Measurements from ENCODE around the gene AGPS.
"Not testable (repeated sequence)": the region's sequence is repeated elsewhere in the genome, so short reads cannot be mapped to it uniquely, and the experiment has no call there.

AGPS gene

DNA sequence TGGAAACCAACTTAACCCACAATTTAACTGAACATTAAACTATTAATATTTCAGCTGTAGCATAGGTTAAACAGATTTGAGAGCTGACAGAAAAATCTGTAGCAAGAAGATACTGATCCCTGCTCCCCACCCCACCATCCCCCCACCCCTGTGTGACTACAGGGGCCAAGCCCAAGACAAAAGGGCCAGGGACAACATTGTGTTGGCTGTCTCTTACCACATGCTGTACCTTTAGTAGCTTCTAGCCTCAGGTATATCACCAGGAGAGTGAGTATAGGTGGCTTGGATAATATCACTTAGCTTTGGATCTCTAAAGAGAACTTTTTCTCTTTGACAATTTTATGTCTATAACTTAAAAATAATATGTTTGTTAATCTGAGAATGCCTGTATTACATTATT is 140.7 kb downstream of the AGPS start:
- no peak for DNase-seq

DNA sequence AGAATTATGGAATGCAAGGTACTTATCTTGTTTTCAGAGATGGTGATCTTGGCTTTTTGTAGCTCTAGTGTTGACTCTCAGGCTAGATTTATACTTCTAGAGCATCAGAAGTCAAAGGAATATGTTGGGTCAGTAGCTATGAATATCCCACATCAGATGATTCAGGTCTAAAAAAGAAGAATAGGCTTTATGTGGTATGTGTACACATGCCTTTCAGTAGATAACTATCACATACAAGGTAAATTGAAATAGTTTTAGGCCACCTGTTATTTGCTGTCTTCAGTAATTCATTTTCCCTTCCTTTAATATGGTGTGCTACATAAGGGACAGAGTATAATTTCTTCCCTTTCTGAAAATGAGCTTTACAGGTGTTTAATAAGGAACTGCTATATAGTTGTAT is 142.4 kb downstream of the AGPS start:
- DNase-seq, result no peak

DNA sequence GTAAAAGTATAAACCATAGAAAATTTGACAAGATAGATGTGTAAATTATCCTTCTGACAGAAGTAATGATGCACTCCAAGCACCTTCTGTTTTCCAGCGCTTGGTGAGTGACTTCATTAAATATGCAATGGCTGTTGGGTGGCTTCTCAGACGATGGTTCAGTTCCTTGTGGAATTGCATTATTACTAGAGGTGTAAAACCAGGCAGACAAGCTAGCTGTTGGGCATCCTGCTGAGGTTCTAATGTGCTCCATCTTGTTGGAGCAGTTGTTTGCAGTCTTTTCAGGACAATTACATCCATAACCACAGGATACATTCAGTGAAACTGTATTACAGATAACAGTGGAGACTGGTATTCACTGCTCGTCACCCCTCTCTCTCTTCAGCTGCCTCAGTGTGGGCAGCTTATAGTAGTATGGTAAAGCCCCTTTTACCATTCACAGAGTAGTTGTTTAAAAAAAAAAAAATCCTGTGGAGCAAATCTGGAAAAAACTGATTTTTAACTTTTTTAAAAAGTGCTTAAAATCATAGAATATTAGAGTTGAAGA is 143.5 kb downstream of the AGPS start:
- no peak for DNase-seq

DNA sequence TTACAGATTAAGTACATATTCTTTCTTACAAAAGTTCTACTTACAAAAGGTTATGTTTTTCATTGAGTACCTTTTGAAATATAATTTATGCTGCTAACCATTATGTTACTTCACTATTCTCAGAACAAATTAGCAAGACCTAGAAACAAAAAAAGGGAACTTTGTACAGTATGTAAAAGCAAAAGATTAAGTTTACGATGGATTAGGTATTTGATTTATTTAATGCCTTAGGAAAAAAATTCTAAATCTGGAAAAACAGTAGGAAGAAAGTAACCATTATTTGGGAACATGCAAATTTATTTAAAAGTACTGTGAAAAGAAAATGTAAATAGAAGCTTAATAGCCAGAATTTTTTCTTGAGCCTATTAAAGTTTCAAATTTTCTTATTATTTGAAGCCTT is 144.6 kb downstream of the AGPS start:
- no peak for DNase-seq

DNA sequence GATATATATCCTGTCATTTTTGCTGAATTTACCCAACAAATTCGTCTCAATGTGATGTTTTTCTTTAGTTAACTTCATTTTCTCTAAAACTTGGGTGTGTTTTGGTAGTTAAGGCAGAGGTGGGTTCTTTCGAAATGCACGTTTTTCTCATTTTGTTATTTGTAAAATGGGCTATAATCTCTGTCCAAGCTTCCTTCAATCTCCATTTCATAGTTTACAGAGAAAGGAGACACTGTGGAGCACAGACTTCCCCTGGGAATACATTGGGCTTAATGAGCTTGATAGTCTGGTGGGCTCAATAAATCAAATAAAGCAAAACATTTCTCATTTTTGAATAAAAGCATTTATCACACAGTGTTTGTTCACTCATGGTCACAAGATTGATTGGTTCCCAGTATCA is 145.1 kb downstream of the AGPS start:
- DNase-seq, result no peak

DNA sequence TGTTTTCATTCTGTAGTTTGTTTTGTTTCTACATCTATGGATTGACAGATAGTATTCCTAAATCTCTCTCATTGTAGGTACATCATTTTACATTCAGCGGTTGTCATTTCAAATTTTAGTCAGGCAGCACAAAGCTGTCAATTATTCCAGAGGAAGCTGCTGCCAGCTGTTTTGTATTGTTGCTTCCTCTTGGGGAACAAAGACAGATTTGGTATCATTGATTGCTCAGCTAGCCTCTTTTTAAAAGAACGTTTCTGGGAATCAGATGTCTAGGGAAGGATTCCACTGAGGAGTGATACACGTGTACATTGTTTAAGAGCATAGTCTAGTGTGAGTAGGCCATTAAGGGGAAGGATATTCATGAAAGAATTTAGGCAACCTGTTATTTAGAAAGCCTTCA is 145.8 kb downstream of the AGPS start:
- DNase-seq, result no peak

DNA sequence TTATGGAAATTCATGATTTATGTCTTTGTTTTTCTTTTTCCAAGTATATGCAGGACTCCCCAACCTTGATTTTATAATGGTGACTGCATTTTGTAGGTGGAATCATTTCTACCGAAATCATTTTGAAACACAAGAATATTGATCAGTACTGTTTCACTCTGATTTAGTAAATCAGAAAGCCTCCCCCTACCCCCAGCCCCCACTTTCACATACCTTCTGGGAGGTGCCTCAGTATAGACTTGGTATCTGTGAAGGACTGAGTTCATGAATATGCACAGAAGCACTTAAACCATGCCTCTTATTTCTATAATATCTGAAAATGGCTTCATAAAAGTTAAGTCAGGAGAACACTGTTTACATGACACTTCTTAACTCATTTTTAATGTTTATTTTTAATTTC is 147.7 kb downstream of the AGPS start:
- no peak for DNase-seq

DNA sequence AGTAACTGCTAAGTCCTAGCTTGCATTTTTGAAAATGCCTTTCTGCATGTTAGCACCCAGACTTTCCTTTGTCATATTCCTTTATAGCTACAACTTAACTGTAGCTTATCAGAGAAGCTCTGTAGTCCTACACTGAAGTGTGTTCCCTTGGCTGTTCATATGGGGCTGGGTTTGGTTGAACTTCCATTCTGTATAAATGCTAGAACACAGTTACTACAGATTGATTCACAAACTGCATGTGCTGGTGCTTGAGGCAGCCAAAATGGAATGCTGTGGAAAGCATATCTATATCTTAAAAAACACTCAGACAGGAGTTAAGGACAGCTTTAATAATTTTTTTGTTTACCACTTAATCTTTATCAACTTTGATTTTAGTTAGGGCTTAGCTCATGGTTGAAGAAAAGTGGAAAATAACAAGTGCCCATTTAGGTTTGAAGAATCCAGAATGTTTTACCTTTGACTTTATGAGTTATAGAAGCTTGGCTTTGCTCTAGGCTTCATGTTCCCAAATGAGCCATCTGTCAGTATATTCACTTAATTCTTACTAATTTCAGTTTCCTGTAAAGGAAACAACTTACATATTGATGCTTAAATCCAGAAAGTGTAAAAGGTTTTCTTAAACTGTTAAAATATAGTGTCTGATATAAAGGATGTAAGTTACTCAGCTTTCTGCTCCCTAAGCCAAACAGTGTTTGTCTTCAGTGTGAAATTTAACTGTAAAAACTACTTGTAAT is 148.9 kb downstream of the AGPS start:
- no peak for DNase-seq

DNA sequence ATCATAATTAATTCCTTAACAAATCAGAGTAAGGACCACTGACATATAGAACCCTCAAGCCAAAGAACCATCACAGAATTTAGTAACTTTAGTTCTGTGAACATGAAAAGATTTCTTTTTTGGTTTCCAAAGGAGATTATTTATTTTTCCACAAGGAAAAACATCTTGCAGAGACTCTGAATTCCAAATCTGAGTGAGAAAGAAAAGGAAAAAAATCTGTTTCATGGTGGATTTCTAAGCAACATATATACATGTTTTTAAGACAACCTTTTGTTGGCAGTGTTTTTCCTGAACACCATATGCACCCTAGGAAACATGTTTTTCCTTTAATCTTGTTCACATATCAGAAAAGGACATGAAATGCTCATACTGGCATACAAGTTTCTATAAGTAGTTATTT is 149.8 kb downstream of the AGPS start:
- DNase-seq, result no peak

DNA sequence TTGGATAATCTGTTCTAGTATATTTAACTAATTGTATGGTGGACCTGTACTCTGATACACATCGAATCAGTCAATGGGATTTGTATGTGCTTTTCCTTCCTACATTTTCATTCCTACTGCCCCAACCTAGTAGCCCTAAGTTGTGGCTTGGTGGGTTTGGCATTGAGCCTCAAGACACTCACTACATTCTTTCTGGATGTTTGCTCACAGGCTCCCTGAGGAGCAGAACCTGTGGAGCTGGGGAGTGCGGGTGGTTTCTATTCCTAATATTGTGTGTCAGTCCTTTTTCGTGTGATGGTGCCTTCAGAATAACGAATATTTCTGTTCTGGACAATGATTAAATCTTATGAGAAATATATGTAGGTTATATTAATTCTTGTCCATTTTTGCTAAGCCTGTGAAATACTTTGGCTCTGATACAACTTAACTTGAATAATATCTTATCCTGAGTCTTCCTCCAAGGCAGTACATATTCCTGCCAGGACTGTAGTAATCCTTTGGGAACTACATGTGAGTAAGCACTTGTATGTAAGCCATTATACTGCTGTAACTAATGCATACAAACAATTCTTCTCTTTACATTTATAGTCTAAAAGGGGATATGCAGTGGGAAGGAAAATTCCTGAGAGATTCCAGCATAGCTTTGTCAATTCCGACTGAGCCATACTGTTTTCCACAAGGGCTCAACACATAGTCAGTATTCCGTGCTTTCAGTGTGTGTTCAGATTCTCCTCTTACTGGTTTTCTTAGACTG is 150.6 kb downstream of the AGPS start:
- no peak for DNase-seq

DNA sequence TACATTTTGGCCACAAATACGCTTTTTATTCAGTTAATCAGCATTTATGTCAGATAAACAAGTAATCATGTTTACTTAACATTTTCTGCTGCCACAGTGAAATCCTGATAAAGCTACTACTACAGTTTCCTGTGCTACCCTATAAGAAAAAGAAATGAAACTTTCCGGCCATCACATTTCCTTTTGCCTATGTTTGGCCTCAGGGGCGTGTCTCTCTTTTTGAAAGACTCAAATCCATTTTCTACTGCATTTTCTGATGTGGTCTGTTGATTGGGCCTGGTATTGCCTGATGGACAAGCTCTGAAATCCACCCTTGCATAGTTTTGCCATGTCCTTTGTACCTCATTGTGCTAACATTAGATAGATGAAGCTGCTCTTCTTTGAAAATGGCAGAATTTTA is 152.6 kb downstream of the AGPS start:
- DNase-seq, result no peak

DNA sequence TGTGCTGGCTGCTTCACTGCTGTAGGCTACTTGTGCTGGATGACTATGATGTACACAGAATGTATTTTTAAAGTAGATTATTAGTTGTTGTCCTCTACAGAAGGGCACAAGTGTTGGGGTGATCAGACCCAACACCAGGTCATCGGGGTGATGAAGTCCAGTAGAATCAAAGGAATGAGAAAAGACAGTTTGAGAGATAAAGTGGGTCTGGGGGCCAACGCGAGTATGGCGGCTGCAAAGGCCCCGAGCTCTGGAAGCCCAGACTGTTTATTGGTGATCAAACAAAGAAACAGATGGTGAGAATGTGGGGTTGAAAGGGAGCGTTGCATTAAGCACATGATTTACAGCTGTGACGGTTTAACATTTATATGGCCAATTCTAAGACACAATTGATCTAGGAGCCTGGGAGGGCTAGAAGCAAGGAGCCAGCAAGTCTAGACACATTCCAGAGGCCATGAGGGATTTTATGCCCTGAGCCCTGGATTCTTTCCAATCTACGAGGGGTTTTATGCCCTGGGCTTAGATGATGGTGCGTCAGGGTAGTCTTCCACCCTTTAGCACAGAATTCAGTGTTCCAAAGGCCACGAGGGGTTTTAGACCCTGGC is 153.5 kb downstream of the AGPS start:
- no peak for DNase-seq

DNA sequence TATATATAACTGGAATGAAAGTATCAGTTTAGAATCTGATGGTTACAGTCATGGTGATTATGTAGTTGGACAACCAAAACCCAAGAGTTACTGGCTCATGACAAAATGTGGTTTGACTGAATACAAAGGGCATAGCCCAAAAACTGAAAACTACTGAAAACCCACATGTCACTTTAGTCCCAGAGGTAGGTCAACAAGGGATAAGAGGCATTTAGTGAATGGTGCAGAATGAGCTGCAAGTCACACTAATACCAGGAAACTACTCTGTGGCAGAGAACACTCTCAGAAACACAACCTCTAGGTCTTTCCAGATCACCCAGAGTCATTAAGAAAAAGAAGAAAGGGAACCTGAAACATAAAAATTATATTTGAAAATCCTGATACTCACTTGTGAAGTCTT is 154.5 kb downstream of the AGPS start:
- no peak for DNase-seq

DNA sequence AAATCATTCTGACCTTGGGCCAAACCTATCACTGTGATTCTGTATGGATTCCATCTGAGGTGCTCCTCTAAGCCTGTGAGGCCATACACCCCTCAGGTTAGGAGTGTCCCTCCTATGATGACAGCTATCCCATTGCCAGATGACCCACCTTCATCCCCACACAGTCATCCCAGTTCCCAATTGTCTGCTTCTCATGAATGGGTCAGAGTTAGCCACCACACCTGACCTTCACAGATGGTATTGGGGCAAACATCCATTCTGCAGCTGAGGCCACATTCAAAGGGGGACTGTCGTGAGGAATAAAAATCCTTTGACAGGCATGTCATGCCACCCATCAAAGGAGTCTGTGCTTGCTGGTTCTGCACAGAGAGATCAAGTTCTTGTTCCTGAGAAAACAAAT is 155.2 kb downstream of the AGPS start:
- DNase-seq, result no peak

DNA sequence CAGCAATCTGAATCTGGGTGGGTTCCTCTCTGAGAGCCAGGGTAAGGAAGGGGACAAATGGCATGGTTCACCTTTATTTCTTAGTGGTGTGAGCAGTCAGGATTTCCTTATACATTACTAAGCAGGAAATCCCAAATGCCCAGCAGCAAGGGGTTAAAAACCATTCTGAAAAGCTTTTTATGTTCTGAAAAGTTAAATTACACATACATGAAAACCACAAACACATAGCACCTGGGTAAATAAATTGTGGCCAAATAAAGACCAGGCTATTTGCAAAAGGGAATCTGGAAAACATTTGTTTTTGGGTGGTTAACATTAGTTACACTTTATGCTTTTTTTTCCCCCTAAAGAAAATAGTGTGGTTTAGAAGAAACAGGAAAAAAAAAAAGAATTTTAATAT is 156.1 kb downstream of the AGPS start:
- DNase-seq, result no peak

DNA sequence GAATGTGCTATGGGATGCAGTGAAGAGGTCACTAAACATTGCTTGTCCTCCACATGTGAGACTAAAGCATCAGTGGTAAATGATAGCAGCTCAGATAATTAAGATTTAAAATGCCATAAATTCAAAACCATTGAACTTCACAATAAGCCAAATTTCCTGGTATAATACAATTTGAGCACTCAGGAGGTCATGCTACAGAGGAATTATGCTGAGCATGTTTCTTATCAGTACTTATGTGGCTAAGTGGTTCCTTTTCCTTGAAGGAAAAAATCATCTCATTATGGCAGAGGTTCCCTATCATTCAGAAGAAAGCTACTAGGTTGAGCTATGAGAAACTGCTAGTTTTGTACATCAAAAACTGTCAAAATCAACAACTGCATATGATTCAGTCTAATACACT is 156.6 kb downstream of the AGPS start:
- no peak for DNase-seq

DNA sequence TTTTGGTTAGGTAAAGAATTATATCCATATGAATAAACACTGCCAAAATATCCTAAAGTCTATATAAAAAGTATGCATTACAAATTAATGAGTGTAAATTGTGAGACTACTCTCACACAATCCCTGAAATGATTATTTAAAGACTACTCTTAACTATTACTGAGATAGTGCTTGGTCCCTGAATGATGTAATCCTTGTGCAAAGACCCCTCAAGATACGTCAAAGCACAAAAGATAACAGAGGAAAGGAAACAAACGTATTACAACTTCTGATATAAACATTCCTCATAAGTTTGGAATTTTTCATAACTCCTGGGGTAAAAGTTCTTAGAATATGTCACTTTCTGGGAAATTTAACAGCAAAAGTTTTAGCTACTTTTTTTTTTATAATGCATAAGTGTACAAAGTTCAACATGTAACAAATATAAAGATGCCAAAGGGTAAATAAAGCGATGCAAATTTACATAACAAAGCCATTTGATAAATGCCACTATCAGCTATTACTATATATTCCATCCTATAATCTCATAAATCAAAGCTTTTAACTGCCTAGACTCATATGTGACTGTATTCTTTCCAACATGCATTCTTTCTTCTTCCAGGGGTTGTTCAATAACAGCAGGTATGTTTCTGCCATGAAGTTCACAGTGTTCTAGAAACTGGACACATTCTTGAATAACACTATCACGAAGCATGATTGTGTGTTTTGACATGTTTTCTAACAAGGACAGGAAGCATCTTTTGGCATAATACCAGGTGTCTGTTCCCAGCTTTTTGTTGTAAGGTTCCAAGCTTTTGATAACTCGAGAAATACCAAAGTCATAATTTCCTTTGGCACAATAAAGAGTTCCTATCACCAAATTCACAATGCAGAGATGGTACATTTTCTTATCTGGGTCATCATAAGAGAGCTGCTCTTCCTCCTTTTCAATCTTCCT is 158.0 kb downstream of the AGPS start:
- no peak for DNase-seq

DNA sequence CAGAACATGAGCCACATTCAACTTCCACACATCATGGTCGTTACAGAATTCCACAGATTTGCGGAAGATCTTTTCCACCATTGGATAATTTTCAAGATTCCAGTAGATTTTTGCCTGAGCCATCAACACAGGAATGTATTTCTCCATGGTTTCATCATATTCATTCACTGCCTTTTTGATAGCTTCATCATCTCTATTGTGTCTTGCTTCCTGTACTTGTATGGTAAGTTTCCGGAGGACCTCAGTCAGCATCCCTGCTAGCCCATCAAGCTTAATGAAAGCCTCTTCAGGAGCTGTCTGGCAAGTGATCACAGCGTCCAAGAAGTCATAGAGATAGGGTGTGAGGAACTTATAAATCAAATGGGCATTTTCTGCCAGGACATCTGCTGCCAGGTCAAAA is 158.8 kb downstream of the AGPS start:
- not testable (repeated sequence) for DNase-seq

DNA sequence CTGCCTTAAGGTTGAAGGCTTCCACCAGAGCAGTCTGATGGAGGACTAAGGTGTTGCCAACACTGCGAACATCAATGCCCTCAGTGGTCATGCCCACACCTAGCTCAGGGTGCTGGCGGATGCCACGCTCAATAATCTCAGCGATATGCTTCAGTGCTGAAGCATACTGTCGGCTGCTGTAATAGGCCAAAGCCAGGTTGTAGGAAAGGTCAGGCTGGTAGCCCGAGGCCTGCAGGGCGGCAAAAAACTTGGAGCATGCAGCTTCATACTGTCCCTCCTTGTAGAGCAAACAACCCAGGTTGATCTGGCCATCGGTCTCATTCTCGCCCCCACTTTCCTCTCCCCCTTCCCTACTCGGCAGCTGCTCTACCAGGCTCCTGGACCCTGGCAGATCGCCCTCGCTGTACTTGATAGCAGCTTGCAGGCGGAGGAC is 159.4 kb downstream of the AGPS start:
- peak; percentile 38 for DNase-seq

DNA sequence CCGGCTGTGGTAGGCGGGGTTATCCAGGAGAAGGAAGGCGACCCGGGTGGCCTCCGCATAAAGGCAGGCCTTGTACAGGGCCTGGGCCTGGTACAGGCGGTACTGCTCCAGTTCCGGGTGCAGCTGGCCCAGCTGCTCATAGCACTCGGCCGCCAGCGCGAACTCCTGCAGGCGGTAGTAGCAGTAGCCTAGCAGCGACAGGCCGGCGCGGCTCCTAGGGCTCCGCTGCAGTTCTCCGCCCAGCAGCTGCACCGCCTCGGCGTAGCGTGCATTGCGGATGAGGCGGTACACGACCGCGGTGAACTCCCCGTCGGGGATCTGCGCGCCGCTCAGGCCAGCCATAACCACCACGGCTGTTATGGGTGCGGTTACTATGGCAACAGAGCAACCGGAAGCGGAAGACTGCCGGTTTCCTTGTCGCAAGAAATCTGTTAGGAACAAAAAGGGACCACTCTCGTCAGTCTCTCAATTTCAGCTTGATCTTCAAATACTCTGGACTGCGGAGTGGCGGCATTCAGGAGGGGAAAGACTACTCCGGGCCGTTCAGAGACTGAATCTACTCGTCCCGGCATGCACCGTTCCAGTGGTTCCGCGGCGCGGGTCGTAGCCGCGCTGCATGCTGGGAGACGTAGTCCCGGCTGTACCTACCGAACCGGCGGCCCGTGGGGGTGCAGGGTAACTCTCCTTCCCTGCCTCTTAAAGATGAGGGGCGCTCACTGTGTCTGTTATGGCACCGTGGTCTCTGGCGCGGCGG is 160.0 kb downstream of the AGPS start:
- peak; percentile 82 for DNase-seq

DNA sequence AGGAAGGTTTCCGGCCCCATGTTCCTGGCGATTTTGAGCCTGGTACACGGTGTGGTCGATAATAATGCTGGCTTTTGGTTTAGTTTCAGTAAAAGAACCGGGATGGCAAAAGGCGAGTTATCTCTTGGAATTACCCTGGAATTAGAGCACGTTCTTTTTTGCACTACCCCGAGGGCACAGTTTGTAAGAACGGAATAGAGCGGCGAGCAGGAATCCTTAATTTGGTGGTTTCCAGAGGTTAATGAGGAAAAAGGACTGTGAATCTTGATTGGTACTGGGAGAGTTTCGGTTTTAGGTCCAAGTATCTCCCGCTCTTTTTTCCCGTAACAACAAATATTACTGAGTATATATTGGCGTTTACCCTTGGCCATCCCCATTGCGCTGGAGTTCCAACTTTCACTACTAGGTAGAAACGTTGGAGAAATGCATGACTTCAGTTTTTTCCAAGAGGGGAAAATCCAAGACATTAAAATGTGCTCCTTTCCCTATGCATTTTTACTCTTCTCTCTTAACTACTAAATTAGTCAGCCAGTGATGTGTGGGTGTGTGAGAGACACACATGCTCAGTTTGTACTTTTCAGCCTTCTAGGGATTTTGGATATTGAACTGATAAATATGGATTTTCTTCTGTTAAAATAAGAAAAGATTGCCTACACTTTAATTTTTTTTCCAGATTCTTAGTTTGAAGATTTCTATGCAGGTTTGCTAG is 160.8 kb downstream of the AGPS start:
- DNase-seq, result no peak

All from NCI-H1092 (cell line).